ENCODE data around the gene NACC1. TPM values are rescaled to one million over a fixed set of nuclear protein-coding genes. Genes with fewer than 3 reads are reported as not detected.

NACC1 gene
- total RNA-seq, 1 experiment from 2014 or later = 80.9 TPM

- Mint-ChIP-seq H3K4me1 (ENCODE audit: low read depth, unreplicated experiment) (no peaks in the 10 kb centered on the region), H3K36me3 (ENCODE audit: insufficient read depth, unreplicated experiment) (peaks cover 6% of the 10 kb centered on the region), H3K27ac (ENCODE audit: unreplicated experiment) (no peak overlapping the region), H3K27me3 (ENCODE audit: unreplicated experiment) (no peaks in the 10 kb centered on the region), H3K4me3 (ENCODE audit: low read depth, unreplicated experiment) (no peak overlapping the region), H3K9me3 (ENCODE audit: low read depth, unreplicated experiment) (no peaks in the 10 kb centered on the region)
- intact Hi-C loops (cut with micrococcal nuclease; ENCODE audit: unreplicated experiment) = no loop called here
- CTCF ChIA-PET = interaction anchor here (1.3 kb wide), 1 partner anchor 17 kb away, joined by 4 read pairs; no protein-coding TSS in a partner anchor
- TF ChIP-seq CTCF (IDR thresholded peaks at IDR 0.05; ENCODE audit: unreplicated experiment) = no peak
- BruUV-seq (replicated peaks) = no TSS peak
- DNase-seq = no peak
These were observed 46.4 kb upstream of the NACC1 start for GRCh38 chr19:13071444-13072187.

- Mint-ChIP-seq H3K4me1 (ENCODE audit: low read depth, unreplicated experiment) (no peaks in the 10 kb centered on the region), H3K36me3 (ENCODE audit: insufficient read depth, unreplicated experiment) (peaks cover 11% of the 10 kb centered on the region), H3K27ac (ENCODE audit: unreplicated experiment) (no peak overlapping the region), H3K9me3 (ENCODE audit: low read depth, unreplicated experiment) (no peaks in the 10 kb centered on the region), H3K4me3 (ENCODE audit: low read depth, unreplicated experiment) (no peak overlapping the region), H3K27me3 (ENCODE audit: unreplicated experiment) (no peaks in the 10 kb centered on the region)
- CTCF ChIA-PET = no interaction called here
- no peak for TF ChIP-seq CTCF (IDR thresholded peaks at IDR 0.05; ENCODE audit: unreplicated experiment)
- intact Hi-C loops (cut with micrococcal nuclease; ENCODE audit: unreplicated experiment) = no loop called here
- no peak for DNase-seq
- BruUV-seq (replicated peaks) = no TSS peak
These were observed 45.7 kb upstream of the NACC1 start for GRCh38 chr19:13072188-13072908.

GRCh38 chr19:13073263-13073662, 44.8 kb upstream of the NACC1 start:
- CTCF ChIA-PET = interaction anchor here (1.2 kb wide), 1 partner anchor 96 kb away, joined by 4 read pairs; no protein-coding TSS in a partner anchor
- Mint-ChIP-seq H3K36me3 (ENCODE audit: insufficient read depth, unreplicated experiment) (peaks cover 11% of the 10 kb centered on the region), H3K27ac (ENCODE audit: unreplicated experiment) (no peak overlapping the region), H3K4me3 (ENCODE audit: low read depth, unreplicated experiment) (no peak overlapping the region), H3K4me1 (ENCODE audit: low read depth, unreplicated experiment) (no peaks in the 10 kb centered on the region), H3K9me3 (ENCODE audit: low read depth, unreplicated experiment) (no peaks in the 10 kb centered on the region), H3K27me3 (ENCODE audit: unreplicated experiment) (no peaks in the 10 kb centered on the region)
- no peak for DNase-seq
- BruUV-seq (replicated peaks) = no TSS peak
- no peak for TF ChIP-seq CTCF (IDR thresholded peaks at IDR 0.05; ENCODE audit: unreplicated experiment)
- intact Hi-C loops (cut with micrococcal nuclease; ENCODE audit: unreplicated experiment) = no loop called here

DNA sequence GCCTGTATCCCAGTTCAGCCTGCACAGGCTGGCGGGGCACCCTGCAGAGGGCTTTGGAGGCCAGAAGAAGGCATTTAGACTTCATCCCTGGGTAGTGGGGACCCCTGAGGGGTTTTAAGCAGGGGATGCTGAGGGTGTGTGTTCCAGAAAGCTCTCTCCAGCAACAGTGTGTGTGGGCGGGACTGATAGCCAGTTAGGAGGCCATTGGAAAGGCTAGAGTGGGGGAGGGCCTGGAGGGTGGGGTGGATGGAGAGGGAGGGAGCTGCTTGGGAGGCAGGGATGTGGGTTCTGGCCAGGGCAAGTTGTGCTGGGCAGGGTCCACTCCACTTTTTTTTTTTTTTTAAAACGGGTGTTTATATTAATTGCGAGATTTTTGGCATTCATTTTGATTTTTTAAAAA, 43.7 kb upstream of the NACC1 start:
- TF ChIP-seq CTCF (IDR thresholded peaks at IDR 0.05; ENCODE audit: unreplicated experiment) = no peak
- Mint-ChIP-seq H3K4me1 (ENCODE audit: low read depth, unreplicated experiment) (peaks cover 9% of the 10 kb centered on the region), H3K4me3 (ENCODE audit: low read depth, unreplicated experiment) (no peak overlapping the region), H3K36me3 (ENCODE audit: insufficient read depth, unreplicated experiment) (peaks cover 11% of the 10 kb centered on the region), H3K9me3 (ENCODE audit: low read depth, unreplicated experiment) (no peaks in the 10 kb centered on the region), H3K27me3 (ENCODE audit: unreplicated experiment) (no peaks in the 10 kb centered on the region), H3K27ac (ENCODE audit: unreplicated experiment) (no peak overlapping the region)
- no TSS peak for BruUV-seq (replicated peaks)
- intact Hi-C loops (cut with micrococcal nuclease; ENCODE audit: unreplicated experiment) = no loop called here
- no peak for DNase-seq
- CTCF ChIA-PET = interaction anchor here (1.2 kb wide), 1 partner anchor 97 kb away, joined by 4 read pairs; no protein-coding TSS in a partner anchor

Measured in Calu3 (cell line).